Heart left ventricle (tissue), 16 donors: ENCODE results near the gene DLX2. TPM values are rescaled to one million over a fixed set of nuclear protein-coding genes. Genes with fewer than 3 reads are reported as not detected.

Experiments
- ATAC-seq, 4 donors: fragments of 200-7000 bp; cut with Tn5 transposase; one replicate each; pipeline ENCODE4 v1.9.1; 2020 to 2022; ENCODE audit warnings: moderate library complexity in 4 of 4, mild to moderate bottlenecking in 3 of 4, moderate number of reproducible peaks in 1 of 4
- DNase-seq, 5 donors: peaks; one replicate each; pipeline ENCODE4 v3.0.0-alpha.2; 2020
- H3K27ac ChIP-seq, 12 donors: fragments of 200-600 bp; sonication (generic) in 4 of 12; one replicate each; pipeline versions ENCODE4 v1.5.0 to v1.8.0; 2016 to 2022; ENCODE audit warnings: mild to moderate bottlenecking in 2 of 12
- H3K27me3 ChIP-seq, 9 donors: fragments of 200-600 bp; sonication (generic) in 2 of 9; one replicate each; pipeline versions ENCODE4 v1.5.1 to v1.8.0; 2016 to 2022; ENCODE audit warnings: mild to moderate bottlenecking in 3 of 9
- H3K36me3 ChIP-seq, 9 donors: fragments of 200-600 bp; sonication (generic) in 2 of 9; one replicate each; pipeline versions ENCODE4 v1.5.0 to v1.8.0; 2018 to 2022; ENCODE audit warnings: mild to moderate bottlenecking in 2 of 9
- H3K4me1 ChIP-seq, 12 donors: fragments of 200-600 bp; sonication (generic) in 4 of 12; one replicate each; pipeline versions ENCODE4 v1.5.0 to v1.8.0; 2016 to 2022; ENCODE audit warnings: mild to moderate bottlenecking in 3 of 12
- H3K4me3 ChIP-seq, 12 donors: fragments of 200-600 bp; sonication (generic) in 4 of 12; one replicate each; pipeline versions ENCODE4 v1.5.0 to v1.8.0; 2017 to 2022; ENCODE audit warnings: mild to moderate bottlenecking in 9 of 12, moderate library complexity in 4 of 12
- H3K9me3 ChIP-seq, 12 donors: fragments of 200-600 bp; sonication (generic) in 4 of 12; one replicate each; pipeline versions ENCODE4 v1.5.0 to v1.8.0; 2016 to 2022; ENCODE audit warnings: mild to moderate bottlenecking in 1 of 12
- CTCF ChIP-seq, 12 donors: fragments of 200-600 bp; sonication (generic) in 4 of 12; IDR thresholded peaks; one replicate each; pipeline versions ENCODE4 v1.5.0 to v1.8.0; 2018 to 2022; ENCODE audit warnings: antibody characterized with exemption in 12 of 12, mild to moderate bottlenecking in 5 of 12
- POLR2A ChIP-seq, 2 donors: fragments of 450-650 bp; IDR thresholded peaks; one replicate each; pipeline ENCODE4 v1.6.1; 2017; ENCODE audit warnings: antibody characterized with exemption in 2 of 2, mild to moderate bottlenecking in 2 of 2, moderate library complexity in 2 of 2
- WGBS, 4 donors: extraction: QIAGEN DNeasy Blood & Tissue Kit in 2 of 4; methylation state at CpG; one replicate each; pipeline versions ENCODE4 v1.1.5 to v1.1.7; 2013 to 2018; 5-methylcytosine and 5-hydroxymethylcytosine counted together
- intact Hi-C, 10 donors: fragments of 100-400 bp; cut with DNase I; formaldehyde crosslinking; loops; one replicate each; pipeline versions ENCODE4 v1.11.1 to v1.14.2; 2022
- polyA plus RNA-seq, 2 donors: library from polyadenylated mRNA; stranded (reverse); fragments of 200-250 nt; gene quantifications; one replicate each; pipeline ENCODE4 v1.2.3, GENCODE V29; 2013
- total RNA-seq, 9 donors: library from RNA; depleted of rRNA in 2 of 9; stranded (reverse); fragments of >200 nt in 2 of 9; fragmentation: NEBNext Ultra II Directional in 3 of 9; extraction: Animal tissue kit (Norgen Biotek cat#: 25700) in 3 of 9; gene quantifications; one replicate each; pipeline versions ENCODE4 v1.1.0 to v1.2.4, GENCODE V29; 2016 to 2023
- donor health status: ischemic (EF 13 %, LVEDD 7.1; RV severe dilation, severe dysfunction).
- donor health status: healthy with polysubstance abuse.
- donor health status: DM: no; HTN: yes; CAD: no.
- donor health status: DM: no; HTN: no; CAD: no.
- donor health status: ischemic (EF 25% LVEDD 6.9; RV normal size, moderate dysfunction).
- donor health status: ischemic (EF 25% LVEDD 5.7; RV mildly dilated, moderate dysfunction).
- donor health status: healthy.
- donor health status: DM: yes; HTN: yes; CAD: no.
- donor health status: ischemic (EF 35%, LVEDD 5.7; RV mildly dilated, moderate dysfunction).
- donor health status: nonischemic (EF 11% LVEDD 7.7; RV severe dilation, severe dysfunction).
- donor health status: DM: yes; HTN: yes; CAD: no.
- donor health status: PGD.
- donor health status: ischemic (EF 29% LVEDD 5.4; RV normal size, mild dysfunction).
- donor health status: nonischemic (EF 23%, LVEDD 6.1; RV moderate dilation, normal function).

The DLX2 gene
- total and polyA plus RNA-seq, 11 donors = not detected

DNA sequence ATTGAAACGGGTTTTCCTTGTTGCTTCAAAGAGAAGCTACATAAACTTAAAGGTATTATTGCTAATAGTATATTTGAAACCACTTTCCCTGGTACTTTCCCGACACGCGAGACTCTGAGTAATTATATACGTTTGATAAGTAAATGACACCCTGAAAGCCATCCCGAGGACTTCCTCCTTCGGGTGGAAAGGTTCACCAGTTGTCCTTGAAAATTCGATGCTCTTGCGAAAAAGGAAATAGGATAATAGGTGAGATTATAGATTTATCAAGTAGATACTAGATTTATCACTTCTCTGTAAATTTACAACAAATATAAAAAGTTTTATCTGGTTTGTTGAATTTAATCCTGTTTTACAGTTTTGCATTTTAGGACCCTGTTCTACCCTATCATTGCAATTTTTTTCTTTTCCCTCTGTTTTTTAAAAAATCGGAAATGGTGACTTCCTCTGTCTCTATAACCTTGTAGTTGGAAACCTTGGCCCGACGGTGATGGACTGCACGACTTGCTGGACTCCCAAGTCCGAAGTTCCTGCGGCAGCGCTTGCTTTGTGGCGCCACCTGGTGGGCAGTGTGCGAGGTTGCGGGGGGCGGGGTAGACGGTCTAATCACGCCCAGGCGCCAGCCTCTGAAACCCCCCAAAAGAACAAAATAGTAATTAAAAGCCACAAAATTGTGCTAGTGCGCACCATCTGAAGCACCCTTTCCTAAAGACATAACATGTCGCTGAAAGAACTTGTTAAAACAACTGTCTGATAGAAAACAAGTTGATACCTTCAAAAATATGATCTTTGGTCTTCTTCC is 972 bp upstream of the DLX2 start:
- H3K27me3 ChIP-seq = peaks cover 83 to 100% (median 100%) of the 10 kb centered on the region in 9 donors
- peaks cover 2 to 81% (median 53%) of the 10 kb centered on the region in 12 donors for H3K4me1 ChIP-seq
- TF ChIP-seq POLR2A (IDR thresholded peaks at IDR 0.05) = no peak
- TF ChIP-seq CTCF (IDR thresholded peaks at IDR 0.05) = peak; percentile 67 to 92 (median 76)
- H3K27ac ChIP-seq = no peak overlapping the region
- peaks cover 0 to 3% (median 0%) of the 10 kb centered on the region in 9 donors for H3K36me3 ChIP-seq
- peak overlapping the region in 4 of 12 donors; percentile 34 to 66 (median 54) for H3K4me3 ChIP-seq
- peak; percentile 76 to 91 (median 83) for DNase-seq
- ATAC-seq = peak; percentile 40 to 79 (median 75)
- intact Hi-C loops = loop anchor here (1.0 to 10.0 kb wide), 11 partner anchors 101 to 529 kb away; partner anchors contain the start of gene HAT1 (in 1 of the 10)
- WGBS, 4 donors = 2 to 5% (median 4%) methylated on average over 25 of the region's 25 CpGs
- H3K9me3 ChIP-seq = no peaks in the 10 kb centered on the region

DNA sequence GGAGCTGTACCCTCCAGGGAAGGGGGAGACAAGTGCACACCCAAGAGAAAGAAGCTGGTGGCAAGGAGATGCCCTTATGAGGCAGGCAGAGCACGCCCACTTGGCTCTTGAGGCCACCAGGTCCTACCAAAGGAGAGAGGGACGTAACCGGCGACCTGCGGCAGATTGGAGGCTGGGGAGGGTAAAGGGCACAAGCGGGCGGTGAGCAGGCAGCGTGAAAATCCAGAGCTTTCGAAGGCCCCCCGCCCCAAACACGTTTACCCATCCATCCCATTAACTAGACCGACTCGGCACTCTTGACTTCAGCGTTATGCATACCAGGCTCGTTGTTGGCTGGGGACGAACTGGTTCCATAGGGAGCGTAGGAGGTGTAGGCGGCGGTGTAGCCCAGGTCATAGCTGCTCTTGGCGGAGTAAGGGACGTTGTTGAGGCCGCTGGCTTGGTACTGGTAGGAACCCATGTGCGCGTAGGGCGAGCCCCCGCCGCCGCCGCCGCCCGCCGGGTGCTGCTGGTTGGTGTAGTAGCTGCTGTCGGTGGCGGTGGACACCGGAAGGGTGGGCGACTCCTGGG is 794 bp downstream of the DLX2 start:
- intact Hi-C loops = loop anchor here (2.0 to 10.0 kb wide), 10 partner anchors 100 to 527 kb away; partner anchors contain the start of gene HAT1 (in 1 of the 10)
- H3K27me3 ChIP-seq = peaks cover 84 to 100% (median 100%) of the 10 kb centered on the region in 9 donors
- no peaks in the 10 kb centered on the region for H3K9me3 ChIP-seq
- no peak for TF ChIP-seq POLR2A (IDR thresholded peaks at IDR 0.05)
- TF ChIP-seq CTCF (IDR thresholded peaks at IDR 0.05) = no peak
- H3K4me3 ChIP-seq = peak overlapping the region; percentile 15 to 66 (median 51)
- H3K4me1 ChIP-seq = peaks cover 2 to 80% (median 55%) of the 10 kb centered on the region in 12 donors
- ATAC-seq (peak in 2 of 4 donors; percentile 3 to 9), DNase-seq (no peak)
- WGBS, 4 donors = 2 to 6% (median 3%) methylated on average over 18 to 36 of the region's 36 CpGs
- peaks cover 0 to 3% (median 0%) of the 10 kb centered on the region in 9 donors for H3K36me3 ChIP-seq
- no peak overlapping the region for H3K27ac ChIP-seq

- H3K36me3 ChIP-seq = peaks cover 0 to 3% (median 0%) of the 10 kb centered on the region in 9 donors
- H3K27me3 ChIP-seq = peaks cover 84 to 100% (median 100%) of the 10 kb centered on the region in 9 donors
- no peaks in the 10 kb centered on the region for H3K9me3 ChIP-seq
- DNase-seq (no peak), ATAC-seq (no peak)
- peak overlapping the region in 3 of 12 donors; percentile 18 to 66 (median 61) for H3K4me3 ChIP-seq
- TF ChIP-seq POLR2A (IDR thresholded peaks at IDR 0.05) = no peak
- no peak for TF ChIP-seq CTCF (IDR thresholded peaks at IDR 0.05)
- intact Hi-C loops = loop anchor here (5.0 to 10.0 kb wide), 9 partner anchors 99 to 526 kb away; partner anchors contain the start of gene HAT1 (in 1 of the 10)
- peaks cover 6 to 80% (median 60%) of the 10 kb centered on the region in 12 donors for H3K4me1 ChIP-seq
- H3K27ac ChIP-seq = no peak overlapping the region
- WGBS, 4 donors = 4 to 13% (median 7%) methylated on average over 42 to 54 of the region's 54 CpGs
These were observed 1.5 kb downstream of the DLX2 start for GRCh38 chr2:172100935-172101820.
